Glutamatergic neuron (in vitro differentiated cells): ENCODE data around the gene FSTL4. TPM values are rescaled to one million over a fixed set of nuclear protein-coding genes. Genes with fewer than 3 reads are reported as not detected.

ENCODE experiments used
- DNase-seq: peaks from one replicate; pipeline ENCODE4 v3.0.0; 2022
- H3K27ac Mint-ChIP-seq: one replicate; pipeline ENCODE4 v1.8.0; 2020; ENCODE audit warnings: mild to moderate bottlenecking, mixed read lengths, inconsistent platforms; ENCODE audit not compliant: unreplicated experiment
- H3K27me3 Mint-ChIP-seq: one replicate; pipeline ENCODE4 v1.8.0; 2020; ENCODE audit warnings: mild to moderate bottlenecking, moderate library complexity, mixed read lengths, inconsistent platforms; ENCODE audit not compliant: unreplicated experiment
- H3K36me3 Mint-ChIP-seq: one replicate; pipeline ENCODE4 v1.8.0; 2020; ENCODE audit warnings: mild to moderate bottlenecking, mixed read lengths, inconsistent platforms; ENCODE audit not compliant: unreplicated experiment
- H3K4me1 Mint-ChIP-seq: one replicate; pipeline ENCODE4 v1.8.0; 2020; ENCODE audit warnings: mild to moderate bottlenecking, low read depth, mixed read lengths, inconsistent platforms; ENCODE audit not compliant: unreplicated experiment
- H3K4me3 Mint-ChIP-seq: one replicate; pipeline ENCODE4 v1.8.0; 2020; ENCODE audit warnings: mild to moderate bottlenecking, mixed read lengths, inconsistent platforms; ENCODE audit not compliant: unreplicated experiment
- H3K9me3 Mint-ChIP-seq: one replicate; pipeline ENCODE4 v1.8.0; 2020; ENCODE audit warnings: mild to moderate bottlenecking, moderate library complexity, mixed read lengths, inconsistent platforms; ENCODE audit not compliant: unreplicated experiment
- CTCF ChIP-seq: fragments of 200-600 bp; sonication (generic); IDR thresholded peaks from one replicate; pipeline ENCODE4 v1.5.0; 2021; ENCODE audit not compliant: partially characterized antibody, unreplicated experiment
- total RNA-seq: library from RNA; stranded (reverse); fragmentation: NEBNext Ultra II Directional; extraction: Animal tissue kit (Norgen Biotek cat#: 25700); gene quantifications from one replicate; pipeline ENCODE4 v1.2.1, GENCODE V29; 2021; ENCODE audit not compliant: unreplicated experiment

The FSTL4 gene
- total RNA-seq, 1 donor from 2014 or later = 29.0 TPM

DNA sequence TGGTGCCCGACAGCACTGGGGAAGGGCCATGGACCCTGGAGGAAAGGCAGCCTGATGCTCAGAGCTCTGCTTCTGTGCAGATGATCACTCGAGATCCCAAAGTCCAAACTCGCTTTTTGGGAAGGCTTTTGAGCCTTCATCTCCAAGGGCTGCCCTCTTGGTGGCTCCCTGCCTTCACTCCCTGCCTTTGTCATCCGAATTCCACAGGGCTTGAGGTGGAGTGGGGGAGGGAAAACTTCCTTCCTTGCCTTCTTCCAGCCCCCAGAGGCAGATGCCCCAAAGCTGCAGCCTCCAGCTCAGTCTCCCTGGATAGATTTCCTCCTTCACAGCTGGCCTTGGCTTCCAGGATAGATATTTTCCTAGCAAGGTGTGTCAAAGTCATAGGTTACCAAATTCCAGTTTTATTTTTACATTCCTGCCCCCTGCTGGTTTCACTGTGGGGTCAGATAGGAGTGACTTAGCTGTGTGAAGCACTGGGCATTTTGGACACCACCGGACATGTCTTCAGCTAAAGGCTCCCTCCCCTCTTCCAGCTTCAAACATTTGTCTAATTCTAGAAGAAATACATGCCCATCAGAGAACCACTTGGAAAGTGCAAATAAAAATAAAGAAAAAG, 292.3 kb downstream of the FSTL4 start:
- Mint-ChIP-seq H3K36me3 (no peaks in the 10 kb centered on the region), H3K27me3 (peaks cover 7% of the 10 kb centered on the region), H3K27ac (no peak overlapping the region), H3K4me1 (peaks cover 9% of the 10 kb centered on the region), H3K9me3 (peaks cover 2% of the 10 kb centered on the region), H3K4me3 (no peak overlapping the region)
- no peak for DNase-seq
- no peak for TF ChIP-seq CTCF

DNA sequence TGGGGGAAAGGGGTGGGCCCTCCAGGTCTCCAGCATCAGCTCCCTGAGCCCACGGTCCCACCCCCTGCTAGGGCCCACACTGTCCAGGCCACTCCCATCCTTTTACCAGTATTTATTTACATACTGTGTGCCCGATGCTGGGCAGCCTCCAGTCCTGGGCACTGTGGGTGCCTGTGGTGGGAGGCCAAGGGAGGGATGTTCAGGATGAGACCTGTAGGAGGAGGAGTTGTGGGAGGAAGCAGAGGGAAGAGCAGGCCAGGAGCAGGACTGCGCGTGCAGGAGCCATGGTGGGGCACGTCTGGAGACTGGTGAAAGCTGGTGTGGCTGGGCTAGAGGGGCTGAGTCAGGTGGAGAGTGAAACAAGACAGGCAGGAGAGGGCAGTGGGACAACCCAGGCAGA, 293.1 kb downstream of the FSTL4 start:
- no peak for DNase-seq
- Mint-ChIP-seq H3K27ac (no peak overlapping the region), H3K27me3 (peaks cover 7% of the 10 kb centered on the region), H3K4me3 (no peak overlapping the region), H3K9me3 (peaks cover 2% of the 10 kb centered on the region), H3K4me1 (peaks cover 9% of the 10 kb centered on the region), H3K36me3 (no peaks in the 10 kb centered on the region)
- TF ChIP-seq CTCF = no peak

DNA sequence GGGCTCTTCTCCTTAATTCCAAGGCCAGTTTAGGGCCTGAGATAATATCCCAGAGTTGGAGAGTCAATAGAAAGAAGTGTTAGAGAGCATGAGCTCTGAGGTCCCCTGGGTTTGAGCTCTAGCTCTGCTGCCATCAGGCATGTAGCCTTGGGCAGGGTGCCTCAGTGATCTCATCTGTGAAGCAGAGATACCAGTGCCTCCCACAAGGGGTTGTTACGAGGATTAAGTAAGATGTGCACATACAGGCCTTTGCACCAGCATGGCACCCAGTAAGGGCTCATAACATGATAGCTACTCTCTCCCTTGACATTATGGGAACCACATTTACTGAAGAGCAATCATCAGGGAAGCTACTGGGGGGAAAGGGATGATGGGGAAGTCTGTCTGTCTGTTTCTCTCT, 294.8 kb downstream of the FSTL4 start:
- peaks cover 9% of the 10 kb centered on the region for H3K4me1 Mint-ChIP-seq
- no peak overlapping the region for H3K4me3 Mint-ChIP-seq
- H3K27ac Mint-ChIP-seq = no peak overlapping the region
- no peak for DNase-seq
- H3K9me3 Mint-ChIP-seq = peaks cover 2% of the 10 kb centered on the region
- H3K36me3 Mint-ChIP-seq = no peaks in the 10 kb centered on the region
- peaks cover 9% of the 10 kb centered on the region for H3K27me3 Mint-ChIP-seq
- TF ChIP-seq CTCF = no peak

GRCh38 chr5:133316346-133317343, 295.7 kb downstream of the FSTL4 start:
- H3K27me3 Mint-ChIP-seq = peaks cover 9% of the 10 kb centered on the region
- H3K36me3 Mint-ChIP-seq = no peaks in the 10 kb centered on the region
- no peak overlapping the region for H3K4me3 Mint-ChIP-seq
- H3K9me3 Mint-ChIP-seq = peaks cover 4% of the 10 kb centered on the region
- no peak for TF ChIP-seq CTCF
- peaks cover 9% of the 10 kb centered on the region for H3K4me1 Mint-ChIP-seq
- H3K27ac Mint-ChIP-seq = no peak overlapping the region
- peak; percentile 32 for DNase-seq

- Mint-ChIP-seq H3K4me1 (peaks cover 9% of the 10 kb centered on the region), H3K36me3 (no peaks in the 10 kb centered on the region), H3K9me3 (peaks cover 6% of the 10 kb centered on the region), H3K4me3 (no peak overlapping the region), H3K27ac (no peak overlapping the region), H3K27me3 (peaks cover 7% of the 10 kb centered on the region)
- no peak for DNase-seq
- no peak for TF ChIP-seq CTCF
Measured at GRCh38 chr5:133314086-133314485, 298.3 kb downstream of the FSTL4 start.
